Tibial nerve (tissue), 4 donors: ENCODE results near the gene MED8. TPM values are rescaled to one million over a fixed set of nuclear protein-coding genes. Genes with fewer than 3 reads are reported as not detected.

Experiments used
- DNase-seq, 2 donors: peaks; one replicate each; pipeline ENCODE4 v3.0.0-alpha.2; 2019; ENCODE audit warnings: low spot score in 2 of 2
- H3K27ac ChIP-seq, 4 donors: fragments of 200-600 bp; sonication (generic) in 3 of 4; one replicate each; pipeline ENCODE4 v1.5.1; 2017 to 2019; ENCODE audit warnings: mild to moderate bottlenecking in 1 of 4
- H3K27me3 ChIP-seq, 2 donors: fragments of 200-600 bp; sonication (generic) in 1 of 2; one replicate each; pipeline versions ENCODE4 v1.5.1 to v1.6.0; 2017 to 2019
- H3K36me3 ChIP-seq, 3 donors: fragments of 200-600 bp; sonication (generic); one replicate each; pipeline ENCODE4 v1.5.1; 2018 to 2019
- H3K4me1 ChIP-seq, 4 donors: fragments of 200-600 bp; sonication (generic) in 3 of 4; one replicate each; pipeline ENCODE4 v1.5.1; 2017 to 2019
- H3K4me3 ChIP-seq, 4 donors: fragments of 200-600 bp; sonication (generic) in 3 of 4; one replicate each; pipeline ENCODE4 v1.5.1; 2017 to 2019; ENCODE audit warnings: mild to moderate bottlenecking in 1 of 4, moderate library complexity in 1 of 4
- H3K9me3 ChIP-seq, 4 donors: fragments of 200-600 bp; sonication (generic) in 3 of 4; one replicate each; pipeline ENCODE4 v1.5.1; 2017 to 2019
- EP300 ChIP-seq, 2 donors: sonication (generic); formaldehyde crosslinking; IDR thresholded peaks; one replicate each; pipeline ENCODE4 v1.6.1; 2017; ENCODE audit warnings: antibody characterized with exemption in 2 of 2, mild to moderate bottlenecking in 1 of 2
- POLR2A ChIP-seq, 2 donors: fragments of 450-650 bp; IDR thresholded peaks; one replicate each; pipeline ENCODE4 v1.6.1; 2017; ENCODE audit warnings: antibody characterized with exemption in 2 of 2, mild to moderate bottlenecking in 2 of 2, moderate library complexity in 2 of 2
- WGBS, 2 donors: methylation state at CpG; one replicate each; pipeline ENCODE4 v1.1.5; 2018; 5-methylcytosine and 5-hydroxymethylcytosine counted together
- total RNA-seq, 4 donors: library from RNA; depleted of rRNA; stranded (reverse); fragments of >200 nt; gene quantifications; one replicate each; pipeline ENCODE4 v1.1.0, GENCODE V29; 2016
- TF ChIP-seq, protein P1 (sequence below), 5 experiments: fragments of 200-600 bp in 3 of 5; fragments of 450-650 bp in 2 of 5; sonication (generic) in 3 of 5; IDR thresholded peaks; one replicate each; pipeline ENCODE4 v1.5.1; 2016 to 2019; ENCODE audit warnings: antibody characterized with exemption in 5 of 5, mild to moderate bottlenecking in 3 of 5, moderate library complexity in 2 of 5

The MED8 gene
- total RNA-seq, 4 donors from 2014 or later = 22.8 to 35.1 (median 28.5) TPM

DNA sequence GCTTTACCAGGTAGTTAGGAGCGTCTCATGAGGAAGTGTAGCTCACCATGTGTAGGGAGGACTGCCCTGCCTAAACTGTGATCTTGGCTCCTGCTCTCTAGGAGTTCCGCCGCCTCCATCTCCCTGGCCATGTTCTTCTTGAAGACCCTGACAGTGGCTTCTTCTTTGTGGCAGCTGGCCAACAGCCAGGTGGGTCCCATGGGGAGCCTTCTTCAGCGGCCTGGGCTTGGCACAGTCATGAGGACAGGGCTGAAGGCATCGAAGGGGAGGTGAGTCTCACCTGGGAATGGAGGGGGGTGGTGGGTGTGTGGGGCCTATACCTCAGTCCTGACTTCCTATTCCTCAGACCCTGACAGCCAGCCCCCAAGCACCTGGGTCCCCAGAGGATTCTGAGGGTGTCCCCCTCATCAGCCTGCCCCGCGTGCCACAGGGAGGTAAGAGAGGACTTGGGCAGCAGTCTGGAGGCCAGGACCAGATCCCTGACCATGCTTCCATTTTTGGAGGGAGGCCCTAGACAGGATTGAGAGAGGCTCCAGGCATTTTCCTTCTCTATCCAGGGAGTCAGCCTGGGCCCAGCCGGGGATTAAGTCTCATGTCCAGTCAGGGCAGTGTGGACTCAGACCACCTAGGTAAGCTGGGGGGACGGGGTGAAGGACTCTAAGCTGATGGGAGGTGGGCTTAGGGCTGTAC is 42.7 kb upstream of the MED8 start:
- Histone ChIP-seq H3K36me3 (peaks cover 2 to 96% (median 38%) of the 10 kb centered on the region in 3 donors), H3K27ac (no peak overlapping the region), H3K27me3 (no peaks in the 10 kb centered on the region), H3K4me1 (peaks cover 0 to 17% (median 0%) of the 10 kb centered on the region in 4 donors), H3K9me3 (no peaks in the 10 kb centered on the region), H3K4me3 (no peak overlapping the region)
- DNase-seq = no peak
- 91% methylated on average over 7 to 9 of the region's 9 CpGs for WGBS, 2 donors
- TF ChIP-seq POLR2A (IDR thresholded peaks at IDR 0.05) = no peak
- TF ChIP-seq, protein P1, sequence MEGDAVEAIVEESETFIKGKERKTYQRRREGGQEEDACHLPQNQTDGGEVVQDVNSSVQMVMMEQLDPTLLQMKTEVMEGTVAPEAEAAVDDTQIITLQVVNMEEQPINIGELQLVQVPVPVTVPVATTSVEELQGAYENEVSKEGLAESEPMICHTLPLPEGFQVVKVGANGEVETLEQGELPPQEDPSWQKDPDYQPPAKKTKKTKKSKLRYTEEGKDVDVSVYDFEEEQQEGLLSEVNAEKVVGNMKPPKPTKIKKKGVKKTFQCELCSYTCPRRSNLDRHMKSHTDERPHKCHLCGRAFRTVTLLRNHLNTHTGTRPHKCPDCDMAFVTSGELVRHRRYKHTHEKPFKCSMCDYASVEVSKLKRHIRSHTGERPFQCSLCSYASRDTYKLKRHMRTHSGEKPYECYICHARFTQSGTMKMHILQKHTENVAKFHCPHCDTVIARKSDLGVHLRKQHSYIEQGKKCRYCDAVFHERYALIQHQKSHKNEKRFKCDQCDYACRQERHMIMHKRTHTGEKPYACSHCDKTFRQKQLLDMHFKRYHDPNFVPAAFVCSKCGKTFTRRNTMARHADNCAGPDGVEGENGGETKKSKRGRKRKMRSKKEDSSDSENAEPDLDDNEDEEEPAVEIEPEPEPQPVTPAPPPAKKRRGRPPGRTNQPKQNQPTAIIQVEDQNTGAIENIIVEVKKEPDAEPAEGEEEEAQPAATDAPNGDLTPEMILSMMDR (IDR thresholded peaks at IDR 0.05) = no peak
- no peak for TF ChIP-seq EP300 (IDR thresholded peaks at IDR 0.05)

DNA sequence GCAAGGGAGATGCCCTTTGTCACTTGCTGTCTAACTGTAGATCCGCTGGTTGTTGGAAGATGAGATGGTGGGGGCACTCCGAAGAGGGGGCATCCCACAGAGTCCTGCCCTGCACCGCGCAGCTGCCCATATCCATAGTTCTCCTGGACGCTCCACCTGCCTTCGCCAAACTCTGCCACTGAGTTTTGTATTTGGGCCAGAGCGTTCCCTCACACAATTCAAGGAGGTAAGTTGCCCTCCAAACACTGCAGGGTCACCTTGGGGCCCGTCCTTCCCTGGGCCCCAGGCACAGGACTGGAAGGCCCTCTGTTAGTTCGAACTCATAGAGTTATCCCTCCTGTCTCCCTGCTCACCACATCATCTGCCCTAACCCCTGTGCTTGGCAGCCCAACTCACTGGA is 42.1 kb upstream of the MED8 start:
- no peak for DNase-seq
- no peaks in the 10 kb centered on the region for H3K27me3 ChIP-seq
- 95 to 98% methylated on average over 9 of the region's 9 CpGs for WGBS, 2 donors
- no peak for TF ChIP-seq EP300 (IDR thresholded peaks at IDR 0.05)
- TF ChIP-seq, protein P1 (IDR thresholded peaks at IDR 0.05) = no peak
- no peak for TF ChIP-seq POLR2A (IDR thresholded peaks at IDR 0.05)
- no peaks in the 10 kb centered on the region for H3K9me3 ChIP-seq
- H3K36me3 ChIP-seq = peaks cover 2 to 96% (median 40%) of the 10 kb centered on the region in 3 donors
- peaks cover 0 to 17% (median 0%) of the 10 kb centered on the region in 4 donors for H3K4me1 ChIP-seq
- H3K4me3 ChIP-seq = no peak overlapping the region
- no peak overlapping the region for H3K27ac ChIP-seq

DNA sequence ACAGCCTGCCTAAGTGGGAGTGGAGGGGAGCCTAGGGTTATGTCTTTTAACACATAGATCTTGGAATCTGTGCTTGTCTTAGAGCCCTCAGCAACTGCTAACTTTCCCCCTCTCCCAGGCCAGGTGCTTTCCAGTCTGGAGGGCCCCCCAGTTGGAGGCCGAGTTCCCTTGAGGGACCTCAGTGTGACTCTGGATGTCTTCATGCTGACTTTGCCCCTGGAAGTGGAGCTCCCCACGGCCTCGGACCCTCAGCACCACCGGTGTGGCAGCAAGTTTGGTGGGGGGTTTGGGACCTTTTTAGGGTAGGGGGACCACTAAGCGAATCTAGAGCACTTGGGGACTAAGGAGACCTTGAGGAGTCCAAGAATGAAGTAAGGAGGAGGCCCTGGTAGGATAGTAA is 41.2 kb upstream of the MED8 start:
- TF ChIP-seq POLR2A (IDR thresholded peaks at IDR 0.05) (no peak), EP300 (IDR thresholded peaks at IDR 0.05) (no peak)
- TF ChIP-seq, protein P1 (IDR thresholded peaks at IDR 0.05) = no peak
- WGBS, 2 donors = 94 to 95% methylated on average over 4 to 5 of the region's 5 CpGs
- H3K4me3 ChIP-seq = no peak overlapping the region
- DNase-seq = no peak
- H3K36me3 ChIP-seq = peaks cover 2 to 98% (median 48%) of the 10 kb centered on the region in 3 donors
- H3K9me3 ChIP-seq = no peaks in the 10 kb centered on the region
- H3K27me3 ChIP-seq = no peaks in the 10 kb centered on the region
- H3K27ac ChIP-seq = no peak overlapping the region
- H3K4me1 ChIP-seq = peaks cover 0 to 9% (median 0%) of the 10 kb centered on the region in 4 donors

DNA sequence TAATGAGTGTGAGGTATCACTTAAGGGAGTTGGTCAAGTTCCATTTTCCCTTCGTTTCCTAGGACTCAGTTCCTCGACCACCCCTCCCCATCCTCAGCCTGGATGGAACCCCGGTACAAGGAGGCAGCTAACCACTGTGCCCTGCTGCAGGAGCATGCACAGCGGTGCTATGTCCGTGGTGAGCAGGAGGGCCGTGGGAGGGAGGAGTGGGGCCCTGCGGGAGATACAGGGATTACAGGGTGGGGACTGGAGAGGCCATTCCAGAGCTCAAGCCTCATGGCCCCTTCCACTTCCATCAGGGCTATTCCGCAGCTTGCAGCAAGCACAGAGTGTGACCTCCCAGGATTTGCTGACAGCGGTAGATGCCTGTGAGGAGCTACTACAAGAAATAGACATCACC is 38.3 kb upstream of the MED8 start:
- no peak for TF ChIP-seq EP300 (IDR thresholded peaks at IDR 0.05)
- TF ChIP-seq, protein P1 (IDR thresholded peaks at IDR 0.05) = no peak
- no peak for TF ChIP-seq POLR2A (IDR thresholded peaks at IDR 0.05)
- peaks cover 2 to 100% (median 71%) of the 10 kb centered on the region in 3 donors for H3K36me3 ChIP-seq
- DNase-seq = no peak
- no peaks in the 10 kb centered on the region for H3K9me3 ChIP-seq
- H3K4me1 ChIP-seq = no peaks in the 10 kb centered on the region
- H3K27ac ChIP-seq = no peak overlapping the region
- 79 to 84% methylated on average over 9 of the region's 9 CpGs for whole genome bisulfite sequencing, 2 donors
- no peak overlapping the region for H3K4me3 ChIP-seq
- H3K27me3 ChIP-seq = no peaks in the 10 kb centered on the region

DNA sequence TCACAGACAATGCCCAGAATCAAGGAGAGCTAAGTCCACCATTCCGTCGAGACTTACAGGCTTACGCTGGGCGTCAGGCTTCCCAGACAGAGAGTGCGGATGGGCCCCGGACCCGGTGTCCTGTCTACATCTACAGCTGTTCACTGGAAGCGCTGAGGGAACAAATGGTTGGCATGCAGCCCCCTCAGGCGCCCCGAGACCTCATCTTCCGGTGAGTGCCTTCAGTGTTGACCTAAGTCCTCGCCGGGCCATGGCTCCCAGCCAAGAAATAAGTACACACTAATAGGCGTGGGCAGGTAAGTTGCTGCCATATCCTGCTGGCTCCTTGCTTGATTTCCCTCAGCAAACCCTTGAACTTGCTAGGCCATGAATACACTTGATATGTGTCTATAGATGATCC is 37.9 kb upstream of the MED8 start:
- H3K36me3 ChIP-seq = peaks cover 2 to 100% (median 73%) of the 10 kb centered on the region in 3 donors
- no peak overlapping the region for H3K27ac ChIP-seq
- 90 to 98% methylated on average over 8 to 14 of the region's 14 CpGs for WGBS, 2 donors
- no peak for TF ChIP-seq POLR2A (IDR thresholded peaks at IDR 0.05)
- no peak for TF ChIP-seq EP300 (IDR thresholded peaks at IDR 0.05)
- TF ChIP-seq, protein P1 (IDR thresholded peaks at IDR 0.05) = no peak
- H3K27me3 ChIP-seq = no peaks in the 10 kb centered on the region
- H3K4me3 ChIP-seq = no peak overlapping the region
- no peaks in the 10 kb centered on the region for H3K9me3 ChIP-seq
- DNase-seq = no peak
- no peaks in the 10 kb centered on the region for H3K4me1 ChIP-seq
